ENCODE data around the gene ECD. TPM values are rescaled to one million over a fixed set of nuclear protein-coding genes. Genes with fewer than 3 reads are reported as not detected.

ECD gene
- total and polyA plus RNA-seq, 10 of the 15 experiments (the other 5 are each of a cell fraction or from before 2014, with no cell fraction given), result 27.3 to 61.6 (median 44.0) TPM

DNA sequence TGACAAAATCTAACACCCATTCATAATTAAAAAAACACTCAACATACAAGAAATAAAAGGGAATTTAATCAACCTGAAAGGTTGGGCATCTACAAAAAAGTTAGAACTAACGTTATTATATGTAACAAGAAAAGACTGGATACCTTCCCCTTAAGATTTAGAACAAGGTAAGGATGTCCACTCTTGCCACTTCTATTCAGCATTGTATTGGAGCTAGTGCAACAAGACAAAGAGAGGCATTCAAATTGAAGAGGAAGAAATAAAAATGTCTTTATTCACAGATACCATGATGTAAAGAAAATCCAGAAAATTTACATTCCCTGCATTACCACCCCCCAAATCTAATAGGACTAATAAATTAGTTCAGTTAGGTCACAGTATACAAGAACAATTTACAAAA is 18.5 kb upstream of the ECD start (continued):
- TF ChIP-seq, protein P1, sequence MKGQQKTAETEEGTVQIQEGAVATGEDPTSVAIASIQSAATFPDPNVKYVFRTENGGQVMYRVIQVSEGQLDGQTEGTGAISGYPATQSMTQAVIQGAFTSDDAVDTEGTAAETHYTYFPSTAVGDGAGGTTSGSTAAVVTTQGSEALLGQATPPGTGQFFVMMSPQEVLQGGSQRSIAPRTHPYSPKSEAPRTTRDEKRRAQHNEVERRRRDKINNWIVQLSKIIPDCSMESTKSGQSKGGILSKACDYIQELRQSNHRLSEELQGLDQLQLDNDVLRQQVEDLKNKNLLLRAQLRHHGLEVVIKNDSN (IDR thresholded peaks at IDR 0.05; ENCODE audit: borderline replicate concordance, extremely low read length, insufficient read depth, low read depth, low read length), result no peak
- TF ChIP-seq RB1 (IDR thresholded peaks at IDR 0.05; ENCODE audit: borderline replicate concordance) (no peak), NR2C1 (IDR thresholded peaks at IDR 0.05) (no peak), CREM (IDR thresholded peaks at IDR 0.05; ENCODE audit: low read depth) (no peak)
- TF ChIP-seq, protein P2, sequence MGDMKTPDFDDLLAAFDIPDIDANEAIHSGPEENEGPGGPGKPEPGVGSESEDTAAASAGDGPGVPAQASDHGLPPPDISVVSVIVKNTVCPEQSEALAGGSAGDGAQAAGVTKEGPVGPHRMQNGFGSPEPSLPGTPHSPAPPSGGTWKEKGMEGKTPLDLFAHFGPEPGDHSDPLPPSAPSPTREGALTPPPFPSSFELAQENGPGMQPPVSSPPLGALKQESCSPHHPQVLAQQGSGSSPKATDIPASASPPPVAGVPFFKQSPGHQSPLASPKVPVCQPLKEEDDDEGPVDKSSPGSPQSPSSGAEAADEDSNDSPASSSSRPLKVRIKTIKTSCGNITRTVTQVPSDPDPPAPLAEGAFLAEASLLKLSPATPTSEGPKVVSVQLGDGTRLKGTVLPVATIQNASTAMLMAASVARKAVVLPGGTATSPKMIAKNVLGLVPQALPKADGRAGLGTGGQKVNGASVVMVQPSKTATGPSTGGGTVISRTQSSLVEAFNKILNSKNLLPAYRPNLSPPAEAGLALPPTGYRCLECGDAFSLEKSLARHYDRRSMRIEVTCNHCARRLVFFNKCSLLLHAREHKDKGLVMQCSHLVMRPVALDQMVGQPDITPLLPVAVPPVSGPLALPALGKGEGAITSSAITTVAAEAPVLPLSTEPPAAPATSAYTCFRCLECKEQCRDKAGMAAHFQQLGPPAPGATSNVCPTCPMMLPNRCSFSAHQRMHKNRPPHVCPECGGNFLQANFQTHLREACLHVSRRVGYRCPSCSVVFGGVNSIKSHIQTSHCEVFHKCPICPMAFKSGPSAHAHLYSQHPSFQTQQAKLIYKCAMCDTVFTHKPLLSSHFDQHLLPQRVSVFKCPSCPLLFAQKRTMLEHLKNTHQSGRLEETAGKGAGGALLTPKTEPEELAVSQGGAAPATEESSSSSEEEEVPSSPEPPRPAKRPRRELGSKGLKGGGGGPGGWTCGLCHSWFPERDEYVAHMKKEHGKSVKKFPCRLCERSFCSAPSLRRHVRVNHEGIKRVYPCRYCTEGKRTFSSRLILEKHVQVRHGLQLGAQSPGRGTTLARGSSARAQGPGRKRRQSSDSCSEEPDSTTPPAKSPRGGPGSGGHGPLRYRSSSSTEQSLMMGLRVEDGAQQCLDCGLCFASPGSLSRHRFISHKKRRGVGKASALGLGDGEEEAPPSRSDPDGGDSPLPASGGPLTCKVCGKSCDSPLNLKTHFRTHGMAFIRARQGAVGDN (IDR thresholded peaks at IDR 0.05), result no peak

DNA sequence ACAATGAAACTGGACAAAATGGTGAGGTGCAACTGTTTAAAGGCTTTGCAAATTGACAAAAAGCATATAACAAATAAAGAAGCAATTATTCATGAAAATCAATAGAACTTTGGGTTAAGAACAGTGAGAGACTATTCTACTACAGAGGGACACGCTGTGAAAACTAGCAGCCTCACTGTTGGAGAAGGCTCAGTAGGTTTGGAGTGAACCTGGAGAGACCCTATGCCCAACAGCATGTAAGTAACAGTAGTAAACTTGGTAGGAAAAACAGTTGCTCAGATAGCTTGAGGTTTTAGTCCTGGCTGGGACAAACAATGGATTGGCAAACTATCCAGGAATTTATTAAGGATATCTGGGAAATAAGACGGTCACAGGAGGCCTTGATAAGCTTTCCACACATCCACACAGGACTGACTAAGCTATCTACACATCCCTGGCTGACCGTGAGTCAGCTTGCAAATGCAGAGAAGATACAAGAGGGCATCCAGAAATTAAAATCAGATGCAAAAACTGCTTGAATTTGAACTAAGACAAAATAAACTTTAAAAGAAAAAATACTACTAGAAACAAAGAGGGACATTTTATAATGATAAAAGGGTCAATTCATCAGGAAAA is 16.0 kb upstream of the ECD start:
- no TSS peak for BruUV-seq (replicated peaks)
- no peak for FAIRE-seq
- ChIA-PET RAD21 (ENCODE audit: unreplicated experiment) (no interaction called here), POLR2A (no interaction called here), CTCF (interaction anchor here (0.9 to 1.3 kb wide), 3 partner anchors 9 to 25 kb away, joined by 3 to 4 read pairs (median 4); no protein-coding TSS in a partner anchor), SMC1A (ENCODE audit: uncharacterized antibody, unreplicated experiment) (no interaction called here)
- Histone ChIP-seq H3K36me3 (ENCODE audit: control insufficient read depth in 2 of 2, insufficient read depth in 2 of 2, low read length in 1 of 2) (peaks cover 0 to 7% of the 10 kb centered on the region in 2 experiments; a peak in 1 of 4 replicates), H4K20me1 (ENCODE audit: control insufficient read depth, insufficient read depth) (no peaks in the 10 kb centered on the region), H3K79me2 (ENCODE audit: control insufficient read depth, insufficient read depth, low read length) (no peaks in the 10 kb centered on the region), H3K4me3 (no peak overlapping the region), H3K9me3 (replicated peaks; ENCODE audit: control insufficient read depth, insufficient read depth, low read length) (no peaks in the 10 kb centered on the region), H2AFZ (ENCODE audit: control insufficient read depth, low read depth, low read length) (no peak overlapping the region), H3K4me2 (ENCODE audit: control insufficient read depth, insufficient read depth) (no peak overlapping the region), H3K27ac (ENCODE audit: control insufficient read depth, insufficient read depth) (no peak overlapping the region), H3K4me1 (ENCODE audit: control insufficient read depth, insufficient read depth, low read length) (no peaks in the 10 kb centered on the region), H3K27me3 (replicated peaks in 1 of 2; ENCODE audit: control insufficient read depth in 2 of 2, insufficient read depth in 2 of 2, low read length in 1 of 2) (no peaks in the 10 kb centered on the region), H3K9ac (ENCODE audit: control insufficient read depth, insufficient read depth, low read length) (no peak overlapping the region)
- in situ Hi-C loops (cut with MboI), result no loop called here
- intact Hi-C loops (cut with micrococcal nuclease; ENCODE audit: unreplicated experiment), result no loop called here
- 97% methylated on average over 3 of the region's 3 CpGs for WGBS (ENCODE audit: insufficient coverage, insufficient replicate concordance, low lambda C conversion rate, missing lambda C conversion rate)
- no peak for DNase-seq (ENCODE audit: low read depth, low spot score)
- ATAC-seq, result no peak
- TF ChIP-seq, protein P3, sequence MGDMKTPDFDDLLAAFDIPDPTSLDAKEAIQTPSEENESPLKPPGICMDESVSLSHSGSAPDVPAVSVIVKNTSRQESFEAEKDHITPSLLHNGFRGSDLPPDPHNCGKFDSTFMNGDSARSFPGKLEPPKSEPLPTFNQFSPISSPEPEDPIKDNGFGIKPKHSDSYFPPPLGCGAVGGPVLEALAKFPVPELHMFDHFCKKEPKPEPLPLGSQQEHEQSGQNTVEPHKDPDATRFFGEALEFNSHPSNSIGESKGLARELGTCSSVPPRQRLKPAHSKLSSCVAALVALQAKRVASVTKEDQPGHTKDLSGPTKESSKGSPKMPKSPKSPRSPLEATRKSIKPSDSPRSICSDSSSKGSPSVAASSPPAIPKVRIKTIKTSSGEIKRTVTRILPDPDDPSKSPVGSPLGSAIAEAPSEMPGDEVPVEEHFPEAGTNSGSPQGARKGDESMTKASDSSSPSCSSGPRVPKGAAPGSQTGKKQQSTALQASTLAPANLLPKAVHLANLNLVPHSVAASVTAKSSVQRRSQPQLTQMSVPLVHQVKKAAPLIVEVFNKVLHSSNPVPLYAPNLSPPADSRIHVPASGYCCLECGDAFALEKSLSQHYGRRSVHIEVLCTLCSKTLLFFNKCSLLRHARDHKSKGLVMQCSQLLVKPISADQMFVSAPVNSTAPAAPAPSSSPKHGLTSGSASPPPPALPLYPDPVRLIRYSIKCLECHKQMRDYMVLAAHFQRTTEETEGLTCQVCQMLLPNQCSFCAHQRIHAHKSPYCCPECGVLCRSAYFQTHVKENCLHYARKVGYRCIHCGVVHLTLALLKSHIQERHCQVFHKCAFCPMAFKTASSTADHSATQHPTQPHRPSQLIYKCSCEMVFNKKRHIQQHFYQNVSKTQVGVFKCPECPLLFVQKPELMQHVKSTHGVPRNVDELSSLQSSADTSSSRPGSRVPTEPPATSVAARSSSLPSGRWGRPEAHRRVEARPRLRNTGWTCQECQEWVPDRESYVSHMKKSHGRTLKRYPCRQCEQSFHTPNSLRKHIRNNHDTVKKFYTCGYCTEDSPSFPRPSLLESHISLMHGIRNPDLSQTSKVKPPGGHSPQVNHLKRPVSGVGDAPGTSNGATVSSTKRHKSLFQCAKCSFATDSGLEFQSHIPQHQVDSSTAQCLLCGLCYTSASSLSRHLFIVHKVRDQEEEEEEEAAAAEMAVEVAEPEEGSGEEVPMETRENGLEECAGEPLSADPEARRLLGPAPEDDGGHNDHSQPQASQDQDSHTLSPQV (IDR thresholded peaks at IDR 0.05), result no peak
- TF ChIP-seq, protein P4, sequence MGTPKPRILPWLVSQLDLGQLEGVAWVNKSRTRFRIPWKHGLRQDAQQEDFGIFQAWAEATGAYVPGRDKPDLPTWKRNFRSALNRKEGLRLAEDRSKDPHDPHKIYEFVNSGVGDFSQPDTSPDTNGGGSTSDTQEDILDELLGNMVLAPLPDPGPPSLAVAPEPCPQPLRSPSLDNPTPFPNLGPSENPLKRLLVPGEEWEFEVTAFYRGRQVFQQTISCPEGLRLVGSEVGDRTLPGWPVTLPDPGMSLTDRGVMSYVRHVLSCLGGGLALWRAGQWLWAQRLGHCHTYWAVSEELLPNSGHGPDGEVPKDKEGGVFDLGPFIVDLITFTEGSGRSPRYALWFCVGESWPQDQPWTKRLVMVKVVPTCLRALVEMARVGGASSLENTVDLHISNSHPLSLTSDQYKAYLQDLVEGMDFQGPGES (IDR thresholded peaks at IDR 0.05), result no peak
- no peak for TF ChIP-seq POLR2A (IDR thresholded peaks at IDR 0.05; ENCODE audit: low read depth, low read length)
